BJ (cell line): ENCODE measurements around the gene PCMT1. TPM values are rescaled to one million over a fixed set of nuclear protein-coding genes. Genes with fewer than 3 reads are reported as not detected.

Source experiments
- CTCF ChIA-PET: fragments of 350-600 bp; formaldehyde crosslinking; extraction: SDS; loops from one replicate; lab custom pipeline; 2021; ENCODE audit warnings: antibody characterized with exemption, inconsistent platforms; lab: Yijun Ruan, JAX
- POLR2A ChIA-PET: fragments of 300-600 bp; sonication (Branson Sonifier 250); formaldehyde crosslinking; extraction: SDS; loops from one replicate; lab custom pipeline; 2021; ENCODE audit warnings: antibody characterized with exemption; lab: Charles Lee
- DNase-seq: peaks from one replicate; pipeline ENCODE4 v3.0.0-alpha.2; 2011; ENCODE audit warnings: low read depth
- H3K27me3 ChIP-seq: 2 replicates; pipeline ENCODE4 v1.6.0; 2011; ENCODE audit warnings: low read length; ENCODE audit not compliant: control insufficient read depth, insufficient read depth
- H3K36me3 ChIP-seq: 2 replicates; pipeline ENCODE4 v1.5.1; 2011; ENCODE audit warnings: low read length; ENCODE audit not compliant: control insufficient read depth, insufficient read depth
- H3K4me3 ChIP-seq: 2 replicates; pipeline ENCODE4 v1.5.1; 2011; ENCODE audit warnings: low read depth, mild to moderate bottlenecking, control low read depth, low read length
- polyA plus RNA-seq: library from polyadenylated mRNA; depleted of rRNA; stranded (reverse); fragments of >200 nt; gene quantifications from 2 replicates; pipeline ENCODE4 v1.2.3, GENCODE V29; 2011
- TF ChIP-seq, protein P1 (sequence below): IDR thresholded peaks from 2 replicates; pipeline ENCODE4 v1.5.1; 2011; ENCODE audit warnings: low read depth, mild to moderate bottlenecking, control low read depth, inconsistent platforms, low read length, moderate library complexity; ENCODE audit not compliant: insufficient read depth

The PCMT1 gene
- polyA plus RNA-seq, 1 experiment, result 63.2 TPM

DNA sequence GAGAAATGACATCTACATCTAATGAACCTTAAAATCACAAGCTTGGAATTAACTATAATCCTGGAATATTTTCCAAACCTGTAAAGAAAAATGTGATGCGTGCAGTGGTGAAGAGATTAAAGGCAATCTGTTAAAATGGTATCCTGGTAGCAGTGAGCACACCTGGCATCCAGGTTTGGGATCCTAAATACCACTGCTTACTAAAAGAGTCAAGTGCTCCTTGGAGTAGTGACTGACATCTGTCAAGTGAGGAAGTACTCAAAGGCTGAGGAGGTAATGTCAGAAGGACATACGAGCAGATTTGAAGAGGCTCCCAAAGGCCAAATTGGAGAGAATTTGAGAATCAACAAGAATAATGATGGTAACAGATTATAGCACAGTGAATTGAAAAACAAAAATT lies 32.8 kb downstream of the PCMT1 start:
- H3K4me3 ChIP-seq, result no peak overlapping the region
- POLR2A ChIA-PET, result no interaction called here
- DNase-seq, result no peak
- CTCF ChIA-PET, result interaction anchor here (1.0 kb wide), 1 partner anchor 25 kb away, joined by 5 read pairs; no protein-coding TSS in a partner anchor
- H3K27me3 ChIP-seq, result no peaks in the 10 kb centered on the region
- TF ChIP-seq, protein P1, sequence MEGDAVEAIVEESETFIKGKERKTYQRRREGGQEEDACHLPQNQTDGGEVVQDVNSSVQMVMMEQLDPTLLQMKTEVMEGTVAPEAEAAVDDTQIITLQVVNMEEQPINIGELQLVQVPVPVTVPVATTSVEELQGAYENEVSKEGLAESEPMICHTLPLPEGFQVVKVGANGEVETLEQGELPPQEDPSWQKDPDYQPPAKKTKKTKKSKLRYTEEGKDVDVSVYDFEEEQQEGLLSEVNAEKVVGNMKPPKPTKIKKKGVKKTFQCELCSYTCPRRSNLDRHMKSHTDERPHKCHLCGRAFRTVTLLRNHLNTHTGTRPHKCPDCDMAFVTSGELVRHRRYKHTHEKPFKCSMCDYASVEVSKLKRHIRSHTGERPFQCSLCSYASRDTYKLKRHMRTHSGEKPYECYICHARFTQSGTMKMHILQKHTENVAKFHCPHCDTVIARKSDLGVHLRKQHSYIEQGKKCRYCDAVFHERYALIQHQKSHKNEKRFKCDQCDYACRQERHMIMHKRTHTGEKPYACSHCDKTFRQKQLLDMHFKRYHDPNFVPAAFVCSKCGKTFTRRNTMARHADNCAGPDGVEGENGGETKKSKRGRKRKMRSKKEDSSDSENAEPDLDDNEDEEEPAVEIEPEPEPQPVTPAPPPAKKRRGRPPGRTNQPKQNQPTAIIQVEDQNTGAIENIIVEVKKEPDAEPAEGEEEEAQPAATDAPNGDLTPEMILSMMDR, result no peak
- H3K36me3 ChIP-seq, result peaks cover 6% of the 10 kb centered on the region

DNA sequence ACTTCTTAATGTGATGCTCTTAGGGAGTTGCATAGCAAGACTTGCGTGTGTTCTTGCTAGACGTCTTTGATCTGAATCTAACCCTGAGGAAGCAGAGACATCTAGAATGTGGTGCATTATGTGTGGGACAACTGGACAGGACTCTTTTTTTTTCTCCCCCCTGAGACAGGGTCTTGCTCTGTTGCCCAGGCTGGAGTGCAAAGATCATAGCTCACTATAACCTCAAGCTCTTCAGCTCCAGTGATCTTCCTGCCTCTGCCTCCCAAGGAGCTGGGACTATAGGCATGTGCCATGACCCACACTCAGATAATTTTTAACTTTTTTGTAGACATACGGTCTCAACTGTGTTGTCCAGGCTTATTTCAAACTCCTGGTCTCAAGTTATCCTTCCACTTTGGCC lies 34.0 kb downstream of the PCMT1 start:
- ChIA-PET CTCF (interaction anchor here (0.6 kb wide), 1 partner anchor 11 kb away, joined by 3 read pairs; no protein-coding TSS in a partner anchor), POLR2A (no interaction called here)
- H3K27me3 ChIP-seq, result no peaks in the 10 kb centered on the region
- TF ChIP-seq, protein P1, result no peak
- peaks cover 4% of the 10 kb centered on the region; the same call in 1 of the 2 replicates for H3K36me3 ChIP-seq
- no peak for DNase-seq
- no peak overlapping the region for H3K4me3 ChIP-seq

DNA sequence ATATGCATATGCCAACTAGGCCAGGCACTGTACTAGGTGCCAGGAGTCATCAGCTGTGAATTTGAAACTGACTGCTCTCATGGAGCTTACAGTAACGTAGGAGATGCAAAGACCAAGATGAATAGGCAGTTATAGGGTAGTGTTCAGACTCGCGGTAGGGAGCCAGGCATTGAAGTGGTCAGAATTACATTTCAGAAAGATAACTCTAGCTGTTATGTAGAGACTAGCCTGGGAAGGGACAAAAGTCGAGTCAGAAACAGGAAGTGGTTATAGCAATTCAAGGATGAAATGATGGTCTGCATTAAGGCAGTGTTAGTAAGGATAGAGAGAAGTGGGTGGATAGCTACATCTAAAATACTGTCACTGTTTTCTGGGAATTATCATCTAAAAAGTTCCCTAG lies 56.6 kb downstream of the PCMT1 start:
- CTCF ChIA-PET, result interaction anchor here (0.6 to 1.4 kb wide), 3 partner anchors 13 to 26 kb away, joined by 3 read pairs; no protein-coding TSS in a partner anchor
- DNase-seq, result no peak
- TF ChIP-seq, protein P1, result no peak
- H3K4me3 ChIP-seq, result no peak overlapping the region
- no peaks in the 10 kb centered on the region for H3K27me3 ChIP-seq
- POLR2A ChIA-PET, result no interaction called here
- peaks cover 1% of the 10 kb centered on the region; the same call in 1 of the 2 replicates for H3K36me3 ChIP-seq

DNA sequence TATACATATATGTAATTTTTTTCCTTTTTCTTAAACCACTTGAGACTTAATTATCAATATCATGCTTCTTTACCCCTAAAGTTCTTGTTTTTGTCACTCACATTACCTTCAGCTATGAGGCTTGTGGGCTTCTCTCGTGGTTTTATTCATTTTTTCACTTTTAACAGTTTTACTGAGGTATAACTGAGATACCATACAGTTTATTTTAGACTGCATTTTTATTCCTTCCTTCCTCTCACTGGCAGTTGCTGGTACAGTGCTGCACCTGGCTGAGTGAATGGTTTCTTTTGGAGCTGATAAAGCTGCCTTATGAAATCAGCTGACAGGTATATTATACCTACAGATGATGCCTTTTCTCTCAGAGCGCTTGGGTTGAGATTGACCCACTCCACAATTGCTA lies 60.3 kb downstream of the PCMT1 start:
- no peaks in the 10 kb centered on the region for H3K27me3 ChIP-seq
- no peak overlapping the region for H3K4me3 ChIP-seq
- H3K36me3 ChIP-seq, result no peaks in the 10 kb centered on the region
- ChIA-PET CTCF (no interaction called here), POLR2A (no interaction called here)
- no peak for DNase-seq
- TF ChIP-seq, protein P1, result no peak

DNA sequence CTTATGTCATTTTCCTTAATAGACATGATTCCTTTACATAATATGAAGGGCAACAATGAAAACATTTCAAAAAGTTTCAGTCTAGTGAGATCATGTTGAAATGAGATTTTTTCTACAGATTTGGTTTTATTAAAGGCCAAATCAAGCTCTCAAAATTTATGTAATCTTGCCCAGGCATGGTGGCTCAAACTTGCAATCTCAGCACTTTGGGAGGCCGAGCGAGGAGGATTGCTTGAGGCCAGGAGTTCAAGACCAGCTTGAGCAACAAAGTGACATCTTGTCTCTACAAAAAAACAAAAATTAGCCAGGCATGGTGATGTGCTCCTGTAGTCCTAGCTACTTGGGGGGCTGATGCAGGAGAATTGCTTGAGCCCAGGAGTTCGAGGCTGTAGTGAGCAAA lies 63.8 kb downstream of the PCMT1 start:
- ChIA-PET CTCF (interaction anchor here (0.6 to 1.0 kb wide), 2 partner anchors 22 to 35 kb away, joined by 3 read pairs; no protein-coding TSS in a partner anchor), POLR2A (no interaction called here)
- TF ChIP-seq, protein P1, result no peak
- Histone ChIP-seq H3K27me3 (no peaks in the 10 kb centered on the region), H3K36me3 (0 out of 2 replicates have a peak, but pooled peaks cover 1% of the 10 kb centered on the region), H3K4me3 (no peak overlapping the region)
- DNase-seq, result no peak
